ENCODE results near the gene KIAA0753.

GRCh38 chr17:6534846-6535514, 105.5 kb downstream of the KIAA0753 start:
- no peak for TF ChIP-seq YY1 (IDR thresholded peaks at IDR 0.05; ENCODE audit: insufficient read depth, insufficient read length)
- no peak for TF ChIP-seq ZNF274 (IDR thresholded peaks at IDR 0.05; ENCODE audit: low read depth, low read length)
